CD4-positive, alpha-beta T cell treated with Interleukin-15 for 1 hour (primary cell): ENCODE data around the gene TRIM74.
"Not testable (repeated sequence)": the region's sequence is repeated elsewhere in the genome, so short reads cannot be mapped to it uniquely, and the experiment has no call there.

ENCODE experiments used
- DNase-seq: peaks from one replicate; pipeline ENCODE4 v3.0.0-alpha.2; 2020

TRIM74 gene

GRCh38 chr7:72968980-72969516 lies at the start of gene TRIM74:
Gene TRIM74 (minus strand): TSS chr7:72969466. CDS start chr7:72966157, 3,309 bp downstream.
- not testable (repeated sequence) for DNase-seq

GRCh38 chr7:73006491-73006890 lies 37.2 kb upstream of the TRIM74 start:
- DNase-seq, result not testable (repeated sequence)

- DNase-seq, result peak; percentile 89
These were observed 36.6 kb upstream of the TRIM74 start for GRCh38 chr7:73005693-73006447.

GRCh38 chr7:73005356-73005692 lies 36.1 kb upstream of the TRIM74 start:
- peak; percentile 69 for DNase-seq

- DNase-seq, result not testable (repeated sequence)
These were observed 28.7 kb upstream of the TRIM74 start for GRCh38 chr7:72997887-72998468.

GRCh38 chr7:72997447-72997846 lies 28.2 kb upstream of the TRIM74 start:
- DNase-seq, result not testable (repeated sequence)

GRCh38 chr7:72995484-72995883 lies 26.2 kb upstream of the TRIM74 start:
- DNase-seq, result not testable (repeated sequence)

- not testable (repeated sequence) for DNase-seq
These were observed 21.1 kb upstream of the TRIM74 start for GRCh38 chr7:72990146-72990913.

- not testable (repeated sequence) for DNase-seq
These were observed 12.8 kb upstream of the TRIM74 start for GRCh38 chr7:72982084-72982483.

- not testable (repeated sequence) for DNase-seq
These were observed 11.1 kb upstream of the TRIM74 start for GRCh38 chr7:72980382-72980781.

GRCh38 chr7:72976434-72976833 lies 7.2 kb upstream of the TRIM74 start:
- not testable (repeated sequence) for DNase-seq

- peak; percentile 14 for DNase-seq
These were observed 6.5 kb upstream of the TRIM74 start for GRCh38 chr7:72975656-72976286.

- DNase-seq, result not testable (repeated sequence)
These were observed 5.5 kb upstream of the TRIM74 start for GRCh38 chr7:72974781-72975180.

GRCh38 chr7:72971505-72971904 lies 2.2 kb upstream of the TRIM74 start:
- DNase-seq, result not testable (repeated sequence)

- DNase-seq, result not testable (repeated sequence)
These were observed 422 bp upstream of the TRIM74 start for GRCh38 chr7:72969688-72970087.

- DNase-seq, result not testable (repeated sequence)
These were observed 2.4 kb downstream of the TRIM74 start for GRCh38 chr7:72966892-72967291.

GRCh38 chr7:72965186-72965975 lies 3.9 kb downstream of the TRIM74 start:
- DNase-seq, result not testable (repeated sequence)

GRCh38 chr7:72963056-72963455 lies 6.2 kb downstream of the TRIM74 start:
- DNase-seq, result not testable (repeated sequence)

GRCh38 chr7:72961346-72961650 lies 8.0 kb downstream of the TRIM74 start:
- not testable (repeated sequence) for DNase-seq

- DNase-seq, result not testable (repeated sequence)
These were observed 8.5 kb downstream of the TRIM74 start for GRCh38 chr7:72960626-72961345.

GRCh38 chr7:72960029-72960428 lies 9.2 kb downstream of the TRIM74 start:
- DNase-seq, result not testable (repeated sequence)
